CD4-positive, CD25-positive, alpha-beta regulatory T cell (primary cell): ENCODE data around the gene ACSL1. TPM values are rescaled to one million over a fixed set of nuclear protein-coding genes. Genes with fewer than 3 reads are reported as not detected.

Experiments
- ATAC-seq, 2 donors: fragments of 150-1000 bp; cut with Tn5 transposase; one replicate each; pipeline ENCODE4 v1.10.0; 2021; ENCODE audit warnings: low read depth in 2 of 2, moderate number of reproducible peaks in 2 of 2, moderate library complexity in 1 of 2
- DNase-seq, 3 donors: peaks; one replicate each; pipeline versions ENCODE4 v3.0.0 to v3.0.0-alpha.2; 2012 to 2022; ENCODE audit warnings: mixed read lengths in 1 of 3
- H3K27ac ChIP-seq: one replicate; pipeline ENCODE4 v1.7.0; 2013; ENCODE audit warnings: mild to moderate bottlenecking, low read length; ENCODE audit not compliant: insufficient read depth, poor library complexity, severe bottlenecking
- H3K27me3 ChIP-seq: one replicate; pipeline ENCODE4 v1.7.0; 2013; ENCODE audit warnings: low read length; ENCODE audit not compliant: control insufficient read depth, insufficient read depth
- H3K36me3 ChIP-seq: one replicate; pipeline ENCODE4 v1.7.0; 2013; ENCODE audit warnings: mild to moderate bottlenecking, low read length, moderate library complexity; ENCODE audit not compliant: control insufficient read depth, insufficient read depth
- H3K4me1 ChIP-seq: 2 replicates; pipeline ENCODE4 v1.7.0; 2013; ENCODE audit warnings: mild to moderate bottlenecking, low read length; ENCODE audit not compliant: insufficient read depth, control insufficient read depth, poor library complexity, severe bottlenecking
- H3K4me3 ChIP-seq: one replicate; pipeline ENCODE4 v1.7.0; 2013; ENCODE audit warnings: low read depth, mild to moderate bottlenecking, low read length, moderate library complexity
- H3K9me3 ChIP-seq, 2 experiments: 1 replicate in 1 of 2; 2 replicates in 1 of 2; pipeline ENCODE4 v1.7.0; 2013; ENCODE audit warnings: low read length in 2 of 2, mild to moderate bottlenecking in 1 of 2, moderate library complexity in 1 of 2; ENCODE audit not compliant: control insufficient read depth in 2 of 2
- H3K27ac Mint-ChIP-seq, 3 donors: one replicate each; pipeline ENCODE4 v1.8.0; 2020 to 2022; ENCODE audit warnings: mild to moderate bottlenecking in 3 of 3, mixed read lengths in 3 of 3, moderate library complexity in 2 of 3
- H3K27me3 Mint-ChIP-seq: one replicate; pipeline ENCODE4 v1.8.0; 2022; ENCODE audit warnings: mild to moderate bottlenecking, mixed read lengths
- H3K36me3 Mint-ChIP-seq: one replicate; pipeline ENCODE4 v1.8.0; 2020; ENCODE audit warnings: mixed read lengths
- H3K4me1 Mint-ChIP-seq, 4 donors: one replicate each; pipeline ENCODE4 v1.8.0; 2020 to 2022; ENCODE audit warnings: mixed read lengths in 4 of 4, mild to moderate bottlenecking in 1 of 4
- H3K4me3 Mint-ChIP-seq, 4 donors: one replicate each; pipeline ENCODE4 v1.8.0; 2020 to 2022; ENCODE audit warnings: mild to moderate bottlenecking in 4 of 4, mixed read lengths in 4 of 4, moderate library complexity in 3 of 4
- H3K9me3 Mint-ChIP-seq, 7 donors: one replicate each; pipeline ENCODE4 v1.8.0; 2020 to 2022; ENCODE audit warnings: mixed read lengths in 7 of 7, mild to moderate bottlenecking in 3 of 7, moderate library complexity in 2 of 7
- polyA plus RNA-seq, 4 donors: library from polyadenylated mRNA; unstranded; fragments of 300-500 nt; fragmentation: Illumina TruSeq; gene quantifications; one replicate each; pipeline ENCODE4 v1.2.3, GENCODE V29; 2021
- total RNA-seq: library from RNA; stranded (reverse); gene quantifications from one replicate; pipeline ENCODE4 v1.2.3, GENCODE V29; 2022

ACSL1 gene
- total and polyA plus RNA-seq, 5 donors from 2014 or later: 6.8 to 21.0 (median 9.4) TPM

- peaks cover 9% of the 10 kb centered on the region for H3K4me1 ChIP-seq
- H3K27me3 ChIP-seq: no peaks in the 10 kb centered on the region
- Mint-ChIP-seq H3K27ac (no peak overlapping the region), H3K4me3 (no peak overlapping the region), H3K9me3 (no peaks in the 10 kb centered on the region), H3K36me3 (peaks cover 26% of the 10 kb centered on the region), H3K27me3 (no peaks in the 10 kb centered on the region), H3K4me1 (peaks cover 14 to 28% (median 23%) of the 10 kb centered on the region in 4 donors)
- H3K36me3 ChIP-seq: peaks cover 14% of the 10 kb centered on the region
- H3K27ac ChIP-seq: no peak overlapping the region
- no peak for ATAC-seq
- no peak overlapping the region for H3K4me3 ChIP-seq
- no peaks in the 10 kb centered on the region for H3K9me3 ChIP-seq
- no peak for DNase-seq
Measured at GRCh38 chr4:184794470-184794869, 31.3 kb downstream of the ACSL1 start.

GRCh38 chr4:184793735-184794355 is 31.9 kb downstream of the ACSL1 start:
- Histone ChIP-seq H3K36me3 (peaks cover 14% of the 10 kb centered on the region), H3K4me1 (peaks cover 9% of the 10 kb centered on the region), H3K27ac (no peak overlapping the region), H3K27me3 (no peaks in the 10 kb centered on the region), H3K9me3 (no peaks in the 10 kb centered on the region), H3K4me3 (no peak overlapping the region)
- DNase-seq: no peak
- Mint-ChIP-seq H3K27ac (peak overlapping the region in 1 of 3 donors; percentile 12), H3K27me3 (no peaks in the 10 kb centered on the region), H3K9me3 (no peaks in the 10 kb centered on the region), H3K36me3 (peaks cover 27% of the 10 kb centered on the region), H3K4me1 (peaks cover 14 to 28% (median 23%) of the 10 kb centered on the region in 4 donors), H3K4me3 (no peak overlapping the region)
- no peak for ATAC-seq

- ATAC-seq (peak; percentile 62 to 82), DNase-seq (peak in 1 of 3 donors; percentile 31)
- Mint-ChIP-seq H3K4me3 (peak overlapping the region in 3 of 4 donors; percentile 5 to 38 (median 7)), H3K27ac (peak overlapping the region; percentile 1 to 60 (median 12)), H3K27me3 (no peaks in the 10 kb centered on the region), H3K4me1 (peaks cover 14 to 28% (median 23%) of the 10 kb centered on the region in 4 donors), H3K9me3 (no peaks in the 10 kb centered on the region), H3K36me3 (peaks cover 31% of the 10 kb centered on the region)
- H3K4me1 ChIP-seq: peaks cover 9% of the 10 kb centered on the region
- H3K27me3 ChIP-seq: no peaks in the 10 kb centered on the region
- no peak overlapping the region for H3K4me3 ChIP-seq
- no peak overlapping the region for H3K27ac ChIP-seq
- peaks cover 10% of the 10 kb centered on the region for H3K36me3 ChIP-seq
- H3K9me3 ChIP-seq: no peaks in the 10 kb centered on the region
Measured at GRCh38 chr4:184792950-184793555, 32.7 kb downstream of the ACSL1 start.

- DNase-seq: no peak
- Mint-ChIP-seq H3K36me3 (peaks cover 29% of the 10 kb centered on the region), H3K9me3 (no peaks in the 10 kb centered on the region), H3K4me3 (no peak overlapping the region), H3K27me3 (no peaks in the 10 kb centered on the region), H3K4me1 (peaks cover 10 to 25% (median 23%) of the 10 kb centered on the region in 4 donors), H3K27ac (no peak overlapping the region)
- Histone ChIP-seq H3K27me3 (no peaks in the 10 kb centered on the region), H3K27ac (no peak overlapping the region), H3K36me3 (peaks cover 13% of the 10 kb centered on the region), H3K9me3 (no peaks in the 10 kb centered on the region), H3K4me3 (no peak overlapping the region), H3K4me1 (peaks cover 9% of the 10 kb centered on the region)
- ATAC-seq: no peak
Measured at GRCh38 chr4:184792334-184792733, 33.4 kb downstream of the ACSL1 start.

GRCh38 chr4:184790826-184791225 is 34.9 kb downstream of the ACSL1 start:
- H3K9me3 Mint-ChIP-seq: no peaks in the 10 kb centered on the region
- peaks cover 10 to 29% (median 19%) of the 10 kb centered on the region in 4 donors for H3K4me1 Mint-ChIP-seq

GRCh38 chr4:184787766-184788503 is 37.8 kb downstream of the ACSL1 start:
- Mint-ChIP-seq H3K9me3 (no peaks in the 10 kb centered on the region), H3K4me3 (no peak overlapping the region), H3K27me3 (no peaks in the 10 kb centered on the region), H3K27ac (no peak overlapping the region), H3K36me3 (peaks cover 45% of the 10 kb centered on the region), H3K4me1 (peaks cover 0 to 21% (median 8%) of the 10 kb centered on the region in 4 donors)
- ATAC-seq (no peak), DNase-seq (no peak)
- Histone ChIP-seq H3K36me3 (peaks cover 38% of the 10 kb centered on the region), H3K27me3 (no peaks in the 10 kb centered on the region), H3K27ac (no peak overlapping the region), H3K4me1 (peaks cover 3% of the 10 kb centered on the region), H3K9me3 (no peaks in the 10 kb centered on the region), H3K4me3 (no peak overlapping the region)

More at GRCh38 chr4:184790826-184791225, 34.9 kb downstream of the ACSL1 start:
- no peak overlapping the region for H3K4me3 ChIP-seq
- no peaks in the 10 kb centered on the region for H3K27me3 ChIP-seq
- H3K9me3 ChIP-seq: no peaks in the 10 kb centered on the region
- H3K4me1 ChIP-seq: peaks cover 9% of the 10 kb centered on the region
- Mint-ChIP-seq H3K27ac (peak overlapping the region in 2 of 3 donors; percentile 15 to 66), H3K36me3 (peaks cover 27% of the 10 kb centered on the region), H3K27me3 (no peaks in the 10 kb centered on the region), H3K4me3 (no peak overlapping the region)
- peaks cover 23% of the 10 kb centered on the region for H3K36me3 ChIP-seq
- ATAC-seq: no peak
- H3K27ac ChIP-seq: no peak overlapping the region
- DNase-seq: no peak

GRCh38 chr4:184785813-184786212 is 40.0 kb downstream of the ACSL1 start:
- Histone ChIP-seq H3K4me1 (no peaks in the 10 kb centered on the region), H3K36me3 (peaks cover 42% of the 10 kb centered on the region), H3K27ac (no peak overlapping the region), H3K9me3 (no peaks in the 10 kb centered on the region), H3K4me3 (no peak overlapping the region), H3K27me3 (no peaks in the 10 kb centered on the region)
- Mint-ChIP-seq H3K36me3 (peaks cover 52% of the 10 kb centered on the region), H3K27me3 (no peaks in the 10 kb centered on the region), H3K9me3 (no peaks in the 10 kb centered on the region), H3K4me3 (no peak overlapping the region), H3K27ac (no peak overlapping the region), H3K4me1 (peaks cover 0 to 10% (median 5%) of the 10 kb centered on the region in 4 donors)
- ATAC-seq (no peak), DNase-seq (no peak)
